Measurements from ENCODE around the gene CCDC78. TPM values are rescaled to one million over a fixed set of nuclear protein-coding genes. Genes with fewer than 3 reads are reported as not detected.

The CCDC78 gene
- total and polyA plus RNA-seq, 2 of the 4 experiments (the other 2 are of a cell fraction): 0.54 to 4.6 TPM

GRCh38 chr16:716200-716568, 10.1 kb downstream of the CCDC78 start:
- Histone ChIP-seq H2AFZ (replicated peaks; ENCODE audit: low read length, poor library complexity) (peak overlapping the region; percentile 77), H3K18ac (ENCODE audit: low read depth, low read length) (no peak overlapping the region), H3K27me3 (ENCODE audit: control insufficient read depth, insufficient read depth, low read length) (no peaks in the 10 kb centered on the region), H3K36me3 (ENCODE audit: control insufficient read depth, insufficient read depth, low read length) (no peaks in the 10 kb centered on the region), H2AK9ac (replicated peaks; ENCODE audit: low read depth, low read length, poor library complexity) (peak overlapping the region; percentile 94), H3K27ac (ENCODE audit: insufficient read depth, low read length) (no peak overlapping the region), H3K4ac (ENCODE audit: low read depth, low read length) (0 out of 2 replicates have a peak overlapping the region, but pooled peaks have one; percentile 52), H2AK5ac (ENCODE audit: low read depth, low read length) (no peak overlapping the region), H2BK5ac (ENCODE audit: low read depth, low read length, poor library complexity, severe bottlenecking) (no peak overlapping the region), H3K9ac (ENCODE audit: low read depth, low read length) (peak overlapping the region; percentile 51; the same call in 1 of the 2 replicates), H3K23ac (ENCODE audit: low read depth, low read length) (peak overlapping the region; percentile 31; the same call in 1 of the 2 replicates), H2BK15ac (ENCODE audit: low read depth, low read length) (no peak overlapping the region), H3K56ac (ENCODE audit: extremely low read depth, insufficient read depth, low read length) (no peak overlapping the region), H4K20me1 (ENCODE audit: insufficient read depth, low read length) (peaks cover 7% of the 10 kb centered on the region), H2BK20ac (ENCODE audit: low read depth, low read length) (no peak overlapping the region), H3K9me1 (ENCODE audit: insufficient read depth, low read length) (no peaks in the 10 kb centered on the region), H3K9me3 (ENCODE audit: control insufficient read depth, insufficient read depth, low read length) (no peaks in the 10 kb centered on the region), H4K5ac (ENCODE audit: low read depth, low read length) (no peak overlapping the region), H4K91ac (ENCODE audit: insufficient read depth, low read depth, low read length) (no peak overlapping the region), H4K8ac (ENCODE audit: low read depth in 2 of 2, low read length in 2 of 2) (peak overlapping the region in 1 of 2 experiments; percentile 68; a peak in 1 of 4 replicates), H2BK120ac (ENCODE audit: low read depth, low read length) (no peak overlapping the region), H3K79me1 (ENCODE audit: low read depth in 1 of 2, low read length in 2 of 2) (peaks cover 13 to 23% of the 10 kb centered on the region in 2 experiments), H3K4me1 (ENCODE audit: control insufficient read depth, insufficient read depth, low read length) (peaks cover 15% of the 10 kb centered on the region), H3K4me3 (ENCODE audit: insufficient read depth, low read depth, low read length) (peak overlapping the region; percentile 70; the same call in 1 of the 2 replicates), H3K14ac (replicated peaks; ENCODE audit: low read depth, low read length) (no peak overlapping the region), H3K4me2 (ENCODE audit: low read depth, low read length) (peak overlapping the region; percentile 90)
- dilution Hi-C loops (cut with HindIII; ENCODE audit: low sequenced_read_pairs, unreplicated experiment): no loop called here
- 31% methylated on average over 4 of the region's 12 CpGs; no CpG with 5 or more reads in 1 of the 2 experiments for WGBS, 2 experiments (ENCODE audit: extremely low coverage in 2 of 2, insufficient read length in 1 of 2)
- in situ Hi-C loops (cut with MboI; ENCODE audit: low sequenced_read_pairs): loop anchor here (25.0 kb wide), 1 partner anchor 346 kb away; the partner anchor contains the start of gene SSTR5
- ATAC-seq (ENCODE audit: low read depth) (no peak), DNase-seq (no peak)
- ChIA-PET POLR2A (ENCODE audit: unreplicated experiment) (no interaction called here), CTCF (no interaction called here)
- intact Hi-C loops (cut with micrococcal nuclease): no loop called here
- TF ChIP-seq RFX5 (IDR thresholded peaks at IDR 0.05; ENCODE audit: low read depth, low read length): no peak
- TF ChIP-seq CHD1 (IDR thresholded peaks at IDR 0.05; ENCODE audit: low read depth, low read length): no peak
- TF ChIP-seq, protein P1, sequence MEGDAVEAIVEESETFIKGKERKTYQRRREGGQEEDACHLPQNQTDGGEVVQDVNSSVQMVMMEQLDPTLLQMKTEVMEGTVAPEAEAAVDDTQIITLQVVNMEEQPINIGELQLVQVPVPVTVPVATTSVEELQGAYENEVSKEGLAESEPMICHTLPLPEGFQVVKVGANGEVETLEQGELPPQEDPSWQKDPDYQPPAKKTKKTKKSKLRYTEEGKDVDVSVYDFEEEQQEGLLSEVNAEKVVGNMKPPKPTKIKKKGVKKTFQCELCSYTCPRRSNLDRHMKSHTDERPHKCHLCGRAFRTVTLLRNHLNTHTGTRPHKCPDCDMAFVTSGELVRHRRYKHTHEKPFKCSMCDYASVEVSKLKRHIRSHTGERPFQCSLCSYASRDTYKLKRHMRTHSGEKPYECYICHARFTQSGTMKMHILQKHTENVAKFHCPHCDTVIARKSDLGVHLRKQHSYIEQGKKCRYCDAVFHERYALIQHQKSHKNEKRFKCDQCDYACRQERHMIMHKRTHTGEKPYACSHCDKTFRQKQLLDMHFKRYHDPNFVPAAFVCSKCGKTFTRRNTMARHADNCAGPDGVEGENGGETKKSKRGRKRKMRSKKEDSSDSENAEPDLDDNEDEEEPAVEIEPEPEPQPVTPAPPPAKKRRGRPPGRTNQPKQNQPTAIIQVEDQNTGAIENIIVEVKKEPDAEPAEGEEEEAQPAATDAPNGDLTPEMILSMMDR (conservative IDR thresholded peaks at IDR 0.05; ENCODE audit: low read depth, low read length): no peak
- no peak for TF ChIP-seq RCOR1 (IDR thresholded peaks at IDR 0.05; ENCODE audit: insufficient replicate concordance, low read length)
- no peak for TF ChIP-seq NFE2L2 (IDR thresholded peaks at IDR 0.05; ENCODE audit: low read depth, low read length)
- no TSS peak for BruUV-seq (replicated peaks)

Data from IMR-90 (cell line).